Uterus (tissue), 4 donors: ENCODE measurements around the gene RPP30. TPM values are rescaled to one million over a fixed set of nuclear protein-coding genes. Genes with fewer than 3 reads are reported as not detected.
"Not testable (repeated sequence)": the region's sequence is repeated elsewhere in the genome, so short reads cannot be mapped to it uniquely, and the experiment has no call there.

ENCODE experiments used
- DNase-seq, 2 donors: peaks; one replicate each; pipeline ENCODE4 v3.0.0-alpha.2; 2019 to 2020
- H3K27ac ChIP-seq, 2 donors: fragments of 200-600 bp; sonication (generic); 1 replicate in 1 of 2; 2 replicates in 1 of 2; pipeline ENCODE4 v1.5.1; 2016 to 2018
- H3K27me3 ChIP-seq, 2 donors: fragments of 200-600 bp; sonication (generic); one replicate each; pipeline ENCODE4 v1.5.1; 2018 to 2019; ENCODE audit warnings: control low read depth in 1 of 2
- H3K36me3 ChIP-seq, 2 donors: fragments of 200-600 bp; sonication (generic); one replicate each; pipeline ENCODE4 v1.5.1; 2019; ENCODE audit warnings: control low read depth in 1 of 2
- H3K4me1 ChIP-seq, 2 donors: fragments of 200-600 bp; sonication (generic); one replicate each; pipeline ENCODE4 v1.5.1; 2018 to 2019; ENCODE audit warnings: control low read depth in 1 of 2
- H3K4me3 ChIP-seq, 2 donors: fragments of 200-600 bp; sonication (generic); 1 replicate in 1 of 2; 2 replicates in 1 of 2; pipeline ENCODE4 v1.5.1; 2018 to 2019; ENCODE audit warnings: mild to moderate bottlenecking in 1 of 2
- H3K9me3 ChIP-seq, 2 donors: fragments of 200-600 bp; sonication (generic); one replicate each; pipeline ENCODE4 v1.5.1; 2019; ENCODE audit warnings: control low read depth in 1 of 2
- POLR2A ChIP-seq, 2 donors: fragments of 450-650 bp; IDR thresholded peaks; one replicate each; pipeline ENCODE4 v1.6.1; 2016; ENCODE audit warnings: antibody characterized with exemption in 2 of 2, mild to moderate bottlenecking in 1 of 2, moderate library complexity in 1 of 2
- intact Hi-C: fragments of 100-400 bp; cut with DNase I; formaldehyde crosslinking; loops from one replicate; pipeline ENCODE4 v1.15.1; 2023; ENCODE audit warnings: low total_unique reads
- total RNA-seq, 4 donors: library from RNA; depleted of rRNA in 3 of 4; stranded (reverse); fragments of >200 nt in 3 of 4; gene quantifications; one replicate each; pipeline versions ENCODE4 v1.1.0 to v1.2.4, GENCODE V29; 2014 to 2023
- TF ChIP-seq, protein P1 (sequence below), 4 experiments: fragments of 200-600 bp in 2 of 4; fragments of 450-650 bp in 2 of 4; sonication (generic) in 2 of 4; IDR thresholded peaks; one replicate each; pipeline ENCODE4 v1.5.1; 2016 to 2019; ENCODE audit warnings: antibody characterized with exemption in 4 of 4, mild to moderate bottlenecking in 2 of 4, moderate library complexity in 1 of 4
- donor health status: DM: yes; HTN: yes; CAD: no.

Gene RPP30
- total RNA-seq, 4 donors from 2014 or later = 10.9 to 61.1 (median 32.0) TPM

DNA sequence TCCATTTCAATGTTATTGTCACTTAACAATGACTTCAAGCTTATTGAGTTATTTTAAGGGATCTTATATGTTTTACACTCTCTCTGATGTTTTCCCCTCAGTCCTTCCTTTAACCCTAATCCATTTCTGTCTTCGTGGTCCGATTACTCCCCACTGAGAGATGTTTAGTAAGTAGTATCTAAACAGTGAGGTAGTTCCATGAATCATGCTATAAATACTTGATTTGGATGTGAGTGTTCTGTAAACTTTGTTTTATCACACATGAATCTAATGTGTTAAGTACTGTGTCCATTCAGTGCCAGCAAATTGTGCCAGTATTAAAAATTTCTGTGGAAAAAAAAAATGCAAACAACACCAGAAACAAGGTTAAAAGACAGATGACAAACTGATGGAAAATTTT, 18.6 kb downstream of the RPP30 start:
- Histone ChIP-seq H3K36me3 (no peaks in the 10 kb centered on the region), H3K27ac (no peak overlapping the region)

DNA sequence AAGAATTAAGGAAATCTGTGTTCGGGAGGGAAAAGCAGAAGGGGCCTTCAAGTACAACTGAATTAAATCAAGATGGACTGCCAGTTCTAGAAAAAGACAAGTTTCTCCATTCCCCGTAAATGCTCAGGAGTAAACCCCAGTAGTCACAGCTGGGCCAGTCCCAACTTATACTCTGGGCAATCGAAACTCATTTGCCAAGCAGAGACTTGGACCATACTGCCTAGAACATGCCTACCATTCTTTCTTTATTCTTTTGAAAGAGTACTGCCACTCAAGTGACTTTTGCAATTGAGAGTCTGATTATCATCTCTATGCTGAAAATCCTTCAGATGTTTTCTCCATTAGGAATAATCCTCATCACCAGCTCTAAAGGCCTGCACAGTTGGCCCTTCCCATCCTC, 21.4 kb downstream of the RPP30 start:
- no peaks in the 10 kb centered on the region for H3K36me3 ChIP-seq
- H3K4me3 ChIP-seq = no peak overlapping the region
- DNase-seq = no peak
- intact Hi-C loops = no loop called here
- no peak overlapping the region for H3K27ac ChIP-seq
- TF ChIP-seq, protein P1, sequence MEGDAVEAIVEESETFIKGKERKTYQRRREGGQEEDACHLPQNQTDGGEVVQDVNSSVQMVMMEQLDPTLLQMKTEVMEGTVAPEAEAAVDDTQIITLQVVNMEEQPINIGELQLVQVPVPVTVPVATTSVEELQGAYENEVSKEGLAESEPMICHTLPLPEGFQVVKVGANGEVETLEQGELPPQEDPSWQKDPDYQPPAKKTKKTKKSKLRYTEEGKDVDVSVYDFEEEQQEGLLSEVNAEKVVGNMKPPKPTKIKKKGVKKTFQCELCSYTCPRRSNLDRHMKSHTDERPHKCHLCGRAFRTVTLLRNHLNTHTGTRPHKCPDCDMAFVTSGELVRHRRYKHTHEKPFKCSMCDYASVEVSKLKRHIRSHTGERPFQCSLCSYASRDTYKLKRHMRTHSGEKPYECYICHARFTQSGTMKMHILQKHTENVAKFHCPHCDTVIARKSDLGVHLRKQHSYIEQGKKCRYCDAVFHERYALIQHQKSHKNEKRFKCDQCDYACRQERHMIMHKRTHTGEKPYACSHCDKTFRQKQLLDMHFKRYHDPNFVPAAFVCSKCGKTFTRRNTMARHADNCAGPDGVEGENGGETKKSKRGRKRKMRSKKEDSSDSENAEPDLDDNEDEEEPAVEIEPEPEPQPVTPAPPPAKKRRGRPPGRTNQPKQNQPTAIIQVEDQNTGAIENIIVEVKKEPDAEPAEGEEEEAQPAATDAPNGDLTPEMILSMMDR (IDR thresholded peaks at IDR 0.05) = no peak
- no peak for TF ChIP-seq POLR2A (IDR thresholded peaks at IDR 0.05)
- H3K4me1 ChIP-seq = no peaks in the 10 kb centered on the region
- H3K27me3 ChIP-seq = no peaks in the 10 kb centered on the region
- no peaks in the 10 kb centered on the region for H3K9me3 ChIP-seq

More for the DNA sequence above, 18.6 kb downstream of the RPP30 start:
- no peak for DNase-seq
- intact Hi-C loops = no loop called here
- TF ChIP-seq, protein P1 (IDR thresholded peaks at IDR 0.05) = no peak
- no peak for TF ChIP-seq POLR2A (IDR thresholded peaks at IDR 0.05)
- Histone ChIP-seq H3K9me3 (no peaks in the 10 kb centered on the region), H3K27me3 (no peaks in the 10 kb centered on the region), H3K4me1 (no peaks in the 10 kb centered on the region), H3K4me3 (no peak overlapping the region)

DNA sequence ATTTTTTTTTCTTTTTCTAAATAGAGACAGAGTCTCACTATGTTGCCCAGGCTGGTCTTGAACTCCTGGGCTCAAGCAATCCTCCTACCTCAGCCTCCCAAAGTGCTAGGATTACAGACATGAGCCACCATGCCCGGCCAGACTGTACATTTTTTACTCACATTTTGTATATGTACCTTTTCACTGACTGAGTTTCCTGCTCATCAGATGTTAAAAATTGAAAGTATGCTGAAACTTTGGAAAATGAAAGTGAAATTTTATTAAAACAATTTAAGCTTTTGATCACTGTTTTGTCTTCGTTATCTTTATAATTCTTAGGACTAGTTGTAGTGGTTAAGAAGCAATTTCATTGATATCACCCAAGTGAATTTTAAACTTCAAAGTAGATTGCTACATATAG, 25.1 kb downstream of the RPP30 start:
- H3K36me3 ChIP-seq, H3K27me3 ChIP-seq, DNase-seq, H3K4me3 ChIP-seq, H3K4me1 ChIP-seq, H3K9me3 ChIP-seq, H3K27ac ChIP-seq, intact Hi-C loops: not testable (repeated sequence)

DNA sequence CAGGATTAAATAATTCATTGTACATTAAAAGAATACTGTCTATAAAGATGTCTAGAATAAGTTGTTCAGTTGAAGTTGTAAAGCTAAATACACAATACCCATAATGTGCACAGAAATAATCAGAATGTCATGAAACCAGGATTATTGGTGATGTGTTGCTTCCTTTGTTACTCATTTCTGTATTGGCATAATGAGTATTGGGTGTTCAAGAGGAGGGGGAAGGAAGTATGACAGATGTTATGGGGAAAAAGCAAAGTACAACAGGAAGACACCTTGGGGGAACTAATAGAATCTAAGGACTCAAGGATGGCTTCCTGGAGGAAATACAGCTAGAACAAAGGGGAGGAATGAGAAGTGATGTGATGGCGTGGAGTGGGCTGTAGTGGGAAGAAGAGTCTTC, 34.2 kb downstream of the RPP30 start:
- H3K27ac ChIP-seq = no peak overlapping the region
- H3K4me3 ChIP-seq = no peak overlapping the region
- no peaks in the 10 kb centered on the region for H3K4me1 ChIP-seq
- no peaks in the 10 kb centered on the region for H3K9me3 ChIP-seq
- no peak for TF ChIP-seq POLR2A (IDR thresholded peaks at IDR 0.05)
- TF ChIP-seq, protein P1 (IDR thresholded peaks at IDR 0.05) = no peak
- no peak for DNase-seq
- H3K27me3 ChIP-seq = no peaks in the 10 kb centered on the region
- intact Hi-C loops = no loop called here
- no peaks in the 10 kb centered on the region for H3K36me3 ChIP-seq

DNA sequence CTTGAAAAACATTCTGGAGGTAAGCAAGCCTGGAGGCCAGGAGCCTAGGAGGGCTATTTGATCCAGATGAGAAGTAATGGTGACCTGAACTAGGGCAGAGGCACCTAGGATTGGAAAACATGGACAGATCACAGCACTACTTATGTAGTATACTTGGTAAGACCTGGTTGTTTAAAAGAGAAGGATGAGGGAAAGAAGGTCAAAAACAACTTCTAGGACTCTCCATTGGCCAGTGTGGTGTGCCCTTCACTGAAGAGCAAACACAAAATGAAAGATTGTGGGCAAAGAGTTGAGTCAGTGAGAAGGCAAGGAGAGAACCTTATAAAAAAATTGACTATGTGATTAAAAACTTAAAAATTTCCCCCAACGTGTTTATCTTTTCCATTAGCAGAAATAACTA, 34.8 kb downstream of the RPP30 start:
- H3K36me3 ChIP-seq = no peaks in the 10 kb centered on the region
- no peaks in the 10 kb centered on the region for H3K9me3 ChIP-seq
- DNase-seq = no peak
- H3K27ac ChIP-seq = no peak overlapping the region
- TF ChIP-seq, protein P1 (IDR thresholded peaks at IDR 0.05) = no peak
- TF ChIP-seq POLR2A (IDR thresholded peaks at IDR 0.05) = no peak
- no peaks in the 10 kb centered on the region for H3K27me3 ChIP-seq
- H3K4me1 ChIP-seq = no peaks in the 10 kb centered on the region
- intact Hi-C loops = no loop called here
- no peak overlapping the region for H3K4me3 ChIP-seq
